Skeletal muscle tissue (tissue), 4 donors: ENCODE measurements around the gene FSTL1. TPM values are rescaled to one million over a fixed set of nuclear protein-coding genes. Genes with fewer than 3 reads are reported as not detected.
A peak's percentile ranks its signal among the peaks of the same experiment; 100 is the strongest.

ENCODE experiments used
- H3K27ac ChIP-seq: one replicate; pipeline ENCODE4 v1.7.0; 2013; ENCODE audit warnings: mild to moderate bottlenecking, low read depth, low read length, inconsistent platforms
- H3K27me3 ChIP-seq, 3 donors: one replicate each; pipeline ENCODE4 v1.7.0; 2013; ENCODE audit warnings: low read length in 3 of 3; ENCODE audit not compliant: control insufficient read depth in 3 of 3, insufficient read depth in 3 of 3
- H3K36me3 ChIP-seq, 3 donors: one replicate each; pipeline ENCODE4 v1.7.0; 2013; ENCODE audit warnings: low read length in 3 of 3; ENCODE audit not compliant: control insufficient read depth in 3 of 3, insufficient read depth in 3 of 3
- H3K4me1 ChIP-seq, 3 donors: one replicate each; pipeline ENCODE4 v1.7.0; 2013; ENCODE audit warnings: low read length in 3 of 3, mild to moderate bottlenecking in 3 of 3; ENCODE audit not compliant: control insufficient read depth in 3 of 3, insufficient read depth in 3 of 3
- H3K4me3 ChIP-seq, 3 donors: one replicate each; pipeline ENCODE4 v1.7.0; 2013; ENCODE audit warnings: low read length in 3 of 3
- H3K9ac ChIP-seq, 3 donors: one replicate each; pipeline ENCODE4 v1.7.0; 2013; ENCODE audit warnings: low read length in 3 of 3, mild to moderate bottlenecking in 3 of 3, moderate library complexity in 2 of 3, low read depth in 1 of 3
- H3K9me3 ChIP-seq, 3 donors: one replicate each; pipeline ENCODE4 v1.7.0; 2013; ENCODE audit warnings: low read length in 3 of 3; ENCODE audit not compliant: control insufficient read depth in 3 of 3
- total RNA-seq: library from RNA; depleted of rRNA; stranded (reverse); fragments of >200 nt; gene quantifications from one replicate; pipeline ENCODE4 v1.2.3, GENCODE V29; 2014
- donor health status: Osteomylitis.

Gene FSTL1
- total RNA-seq, 1 donor from 2014 or later = 377 TPM

DNA sequence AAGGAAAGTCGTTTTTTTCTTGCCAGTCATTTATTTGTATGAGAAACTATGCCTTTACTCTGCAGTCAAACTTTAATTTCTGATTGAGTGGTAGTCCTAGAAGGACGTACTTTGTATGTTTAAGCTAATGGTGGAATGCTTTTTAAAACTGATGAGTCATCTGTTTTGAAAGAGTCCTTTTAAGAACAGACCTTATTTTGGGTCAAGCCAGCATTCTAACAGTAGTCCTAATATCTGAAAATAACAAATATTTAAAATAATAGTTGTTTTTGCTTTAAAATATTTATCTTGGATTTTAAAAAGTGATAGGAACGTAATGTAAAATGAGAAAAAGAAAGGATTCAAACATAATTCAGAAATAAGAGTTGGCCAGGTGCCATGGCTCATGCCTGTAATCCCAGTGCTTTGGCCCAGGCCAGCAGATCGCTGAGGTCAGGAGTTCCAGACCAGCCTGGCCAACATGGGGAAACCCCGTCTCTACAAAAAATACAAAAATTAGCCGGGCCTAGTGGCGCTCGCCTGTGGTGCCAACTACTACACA, 100.3 kb downstream of the FSTL1 start:
- Histone ChIP-seq H3K36me3 (peaks cover 0 to 3% (median 0%) of the 10 kb centered on the region in 3 donors), H3K4me3 (peak overlapping the region in 1 of 3 donors; percentile 82), H3K27ac (no peak overlapping the region), H3K27me3 (no peaks in the 10 kb centered on the region), H3K9ac (peak overlapping the region in 1 of 3 donors; percentile 27), H3K9me3 (no peaks in the 10 kb centered on the region), H3K4me1 (peaks cover 8 to 12% (median 8%) of the 10 kb centered on the region in 3 donors)

GRCh38 chr3:120349855-120350125, 101.0 kb downstream of the FSTL1 start:
- no peaks in the 10 kb centered on the region for H3K9me3 ChIP-seq
- peak overlapping the region; percentile 82 to 94 (median 87) for H3K4me3 ChIP-seq
- peak overlapping the region; percentile 86 for H3K27ac ChIP-seq
- H3K9ac ChIP-seq = peak overlapping the region; percentile 86 to 92 (median 87)
- peaks cover 0 to 3% (median 0%) of the 10 kb centered on the region in 3 donors for H3K36me3 ChIP-seq
- H3K27me3 ChIP-seq = no peaks in the 10 kb centered on the region
- H3K4me1 ChIP-seq = peaks cover 8 to 12% (median 8%) of the 10 kb centered on the region in 3 donors

GRCh38 chr3:120348991-120349854, 101.6 kb downstream of the FSTL1 start, which contains the start of gene LRRC58:
LRRC58 (minus strand) TSS chr3:120349354; CDS start chr3:120349243, 111 bp downstream.
- Histone ChIP-seq H3K27me3 (no peaks in the 10 kb centered on the region), H3K27ac (peak within 1 kb of the TSS; percentile 86), H3K36me3 (peaks cover 0 to 3% (median 0%) of the 10 kb centered on the region in 3 donors), H3K9me3 (no peaks in the 10 kb centered on the region), H3K4me1 (peaks cover 8 to 12% (median 8%) of the 10 kb centered on the region in 3 donors), H3K9ac (peak within 1 kb of the TSS; percentile 86 to 92 (median 87)), H3K4me3 (peak within 1 kb of the TSS; percentile 87 to 94 (median 88))

- peaks cover 0 to 3% (median 0%) of the 10 kb centered on the region in 3 donors for H3K36me3 ChIP-seq
- peaks cover 8 to 12% (median 8%) of the 10 kb centered on the region in 3 donors for H3K4me1 ChIP-seq
- peak overlapping the region; percentile 87 to 94 (median 88) for H3K4me3 ChIP-seq
- H3K9ac ChIP-seq = peak overlapping the region; percentile 86 to 92 (median 87)
- H3K27ac ChIP-seq = peak overlapping the region; percentile 86
- H3K27me3 ChIP-seq = no peaks in the 10 kb centered on the region
- no peaks in the 10 kb centered on the region for H3K9me3 ChIP-seq
Measured at GRCh38 chr3:120348065-120348990, 102.5 kb downstream of the FSTL1 start.

DNA sequence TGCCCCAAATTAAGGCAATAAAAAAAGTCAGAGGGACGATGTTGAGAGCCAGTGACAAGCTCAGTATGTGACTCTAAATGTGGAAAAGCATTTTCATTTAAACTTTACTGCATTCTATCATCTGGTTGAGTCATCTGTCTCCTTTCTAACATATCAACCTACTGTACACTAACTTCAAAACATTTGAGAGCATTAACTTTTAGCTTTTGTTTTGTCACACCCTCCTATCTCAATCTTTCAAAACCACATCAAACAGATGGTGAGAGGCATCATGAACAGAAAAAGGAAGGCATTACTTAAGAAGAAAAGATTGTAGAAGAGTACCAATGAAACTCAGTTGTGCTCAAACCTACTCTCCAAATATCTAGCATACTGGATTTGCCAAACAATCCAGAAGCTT, 106.4 kb downstream of the FSTL1 start:
- H3K36me3 ChIP-seq = peaks cover 0 to 8% (median 0%) of the 10 kb centered on the region in 3 donors
- H3K27me3 ChIP-seq = no peaks in the 10 kb centered on the region
- H3K4me3 ChIP-seq = no peak overlapping the region
- no peak overlapping the region for H3K9ac ChIP-seq
- no peaks in the 10 kb centered on the region for H3K9me3 ChIP-seq
- peaks cover 5 to 12% (median 8%) of the 10 kb centered on the region in 3 donors for H3K4me1 ChIP-seq
- no peak overlapping the region for H3K27ac ChIP-seq

Other genes starting within 250 kb of the FSTL1 start
- 1.0 TPM for gene GPR156, start 165.8 kb downstream of the FSTL1 start, total RNA-seq
- gene LRRC58, start 101.6 kb downstream of the FSTL1 start, total RNA-seq = 14.1 TPM
- 52.7 TPM for gene NDUFB4, start 145.3 kb upstream of the FSTL1 start, total RNA-seq
- gene HGD, start 231.2 kb upstream of the FSTL1 start, total RNA-seq = not detected